Trophoblast cell (in vitro differentiated cells and primary cell): ENCODE data around the gene PBX1.
A peak's percentile ranks its signal among the peaks of the same experiment; 100 is the strongest.

Experiments
- DNase-seq, 2 donors: peaks; one replicate each; pipeline ENCODE4 v3.0.0-alpha.2; 2016
- H2AFZ ChIP-seq: 2 replicates; pipeline ENCODE4 v1.6.1; 2013; ENCODE audit warnings: low read length, moderate library complexity, mild to moderate bottlenecking; ENCODE audit not compliant: insufficient read depth, poor library complexity
- H2AK5ac ChIP-seq: 2 replicates; pipeline ENCODE4 v1.6.1; 2013; ENCODE audit warnings: mild to moderate bottlenecking, low read length
- H2BK120ac ChIP-seq: 2 replicates; pipeline ENCODE4 v1.6.1; 2013; ENCODE audit warnings: low read length, mild to moderate bottlenecking, moderate library complexity; ENCODE audit not compliant: insufficient read depth, poor library complexity
- H2BK12ac ChIP-seq: 2 replicates; pipeline ENCODE4 v1.6.1; 2013; ENCODE audit warnings: mild to moderate bottlenecking, low read length, moderate library complexity
- H2BK5ac ChIP-seq: 2 replicates; pipeline ENCODE4 v1.6.1; 2013; ENCODE audit warnings: low read length, low read depth, moderate library complexity, mild to moderate bottlenecking; ENCODE audit not compliant: poor library complexity
- H3K14ac ChIP-seq: 2 replicates; pipeline ENCODE4 v1.6.1; 2013; ENCODE audit warnings: mild to moderate bottlenecking, low read length
- H3K18ac ChIP-seq: 2 replicates; pipeline ENCODE4 v1.6.1; 2013; ENCODE audit warnings: mild to moderate bottlenecking, low read length
- H3K23ac ChIP-seq: 2 replicates; pipeline ENCODE4 v1.6.1; 2013; ENCODE audit warnings: low read length
- H3K27ac ChIP-seq: 2 replicates; pipeline ENCODE4 v1.5.1; 2013; ENCODE audit warnings: low read depth, mild to moderate bottlenecking, inconsistent platforms, low read length, moderate library complexity
- H3K27me3 ChIP-seq: 2 replicates; pipeline ENCODE4 v1.6.1; 2013; ENCODE audit warnings: inconsistent platforms, mild to moderate bottlenecking, low read length, moderate library complexity; ENCODE audit not compliant: insufficient read depth
- H3K36me3 ChIP-seq, 2 experiments: 1 replicate in 1 of 2; 2 replicates in 1 of 2; pipeline ENCODE4 v1.6.1; 2013; ENCODE audit warnings: low read length in 2 of 2, mild to moderate bottlenecking in 2 of 2, moderate library complexity in 1 of 2; ENCODE audit not compliant: insufficient read depth in 2 of 2, control insufficient read depth in 1 of 2
- H3K4ac ChIP-seq: 2 replicates; pipeline ENCODE4 v1.6.1; 2013; ENCODE audit warnings: low read depth, mild to moderate bottlenecking, low read length, moderate library complexity
- H3K4me1 ChIP-seq, 2 experiments: 1 replicate in 1 of 2; 2 replicates in 1 of 2; pipeline ENCODE4 v1.6.1; 2013; ENCODE audit warnings: low read length in 2 of 2, mild to moderate bottlenecking in 2 of 2, moderate library complexity in 1 of 2; ENCODE audit not compliant: insufficient read depth in 2 of 2, control insufficient read depth in 1 of 2
- H3K4me2 ChIP-seq: 2 replicates; pipeline ENCODE4 v1.6.1; 2013; ENCODE audit warnings: inconsistent platforms, mild to moderate bottlenecking, low read length, moderate library complexity
- H3K4me3 ChIP-seq: 2 replicates; pipeline ENCODE4 v1.5.1; 2013; ENCODE audit warnings: mild to moderate bottlenecking, low read depth, low read length, inconsistent platforms
- H3K79me1 ChIP-seq: one replicate; pipeline ENCODE4 v1.6.1; 2013; ENCODE audit warnings: low read length
- H3K79me2 ChIP-seq: 2 replicates; pipeline ENCODE4 v1.6.1; 2013; ENCODE audit warnings: low read length, mild to moderate bottlenecking; ENCODE audit not compliant: control insufficient read depth, insufficient read depth, poor library complexity
- H3K9ac ChIP-seq: 2 replicates; pipeline ENCODE4 v1.6.1; 2013; ENCODE audit warnings: mild to moderate bottlenecking, low read length
- H3K9me3 ChIP-seq: 2 replicates; pipeline ENCODE4 v1.6.1; 2013; ENCODE audit warnings: low read depth, mild to moderate bottlenecking, control low read depth, inconsistent platforms, low read length; ENCODE audit not compliant: insufficient read depth
- H4K12ac ChIP-seq: 2 replicates; pipeline ENCODE4 v1.6.1; 2013; ENCODE audit warnings: low read depth, mild to moderate bottlenecking, low read length, moderate library complexity
- H4K8ac ChIP-seq: 2 replicates; pipeline ENCODE4 v1.6.1; 2013; ENCODE audit warnings: low read depth, mild to moderate bottlenecking, low read length, moderate library complexity
- H4K91ac ChIP-seq: one replicate; pipeline ENCODE4 v1.6.1; 2013; ENCODE audit warnings: low read depth, mild to moderate bottlenecking, low read length, moderate library complexity
- WGBS: extraction: QIAGEN DNeasy Blood & Tissue Kit; methylation state at CpG from one replicate; pipeline ENCODE4 v1.1.7; 2013; ENCODE audit warnings: missing lambda C conversion rate; ENCODE audit not compliant: insufficient read length, insufficient coverage; ENCODE audit errors: extremely low coverage; 5-methylcytosine and 5-hydroxymethylcytosine counted together

Gene PBX1

DNA sequence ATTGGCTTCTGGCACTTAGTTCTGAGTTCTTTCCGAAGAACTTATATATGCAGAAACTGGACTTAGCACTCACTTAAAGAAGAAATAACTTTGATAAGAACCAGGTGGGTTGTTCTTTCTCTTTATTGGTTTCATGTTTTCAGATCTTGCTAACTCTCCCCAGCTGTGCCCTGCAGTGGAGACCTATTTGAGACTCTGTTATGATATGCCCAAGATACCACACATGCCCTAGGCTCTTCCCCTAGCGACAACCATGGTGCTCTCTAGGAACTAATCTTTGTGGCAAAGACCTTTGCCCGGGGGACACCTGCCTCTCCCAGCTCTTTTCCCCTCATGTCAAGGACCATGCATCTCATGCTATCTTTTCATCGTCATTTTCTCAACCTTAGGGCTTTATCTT lies 128.8 kb downstream of the PBX1 start:
- H2BK5ac ChIP-seq, result no peak overlapping the region

DNA sequence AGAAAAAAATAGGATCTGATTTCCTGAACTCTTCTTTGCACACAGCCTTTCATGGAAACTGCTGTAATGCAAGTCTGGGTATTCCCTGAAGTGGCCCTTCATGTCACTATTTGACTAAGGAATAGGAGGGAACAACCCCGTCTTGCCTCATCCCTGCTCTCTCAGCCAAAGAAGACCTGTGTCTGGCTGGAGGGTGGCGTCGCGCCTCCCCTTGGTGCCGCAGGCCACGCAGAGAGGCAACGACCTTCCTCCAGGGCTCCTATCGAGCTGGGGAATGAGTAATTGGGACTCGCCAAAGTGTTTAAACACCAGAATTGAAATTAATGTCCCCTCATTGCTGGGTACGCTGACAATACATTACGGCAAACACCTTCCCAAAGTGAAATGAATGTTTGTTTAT lies 129.8 kb downstream of the PBX1 start:
- Histone ChIP-seq H3K18ac (peak overlapping the region; percentile 23), H2AK5ac (no peak overlapping the region), H3K4me3 (no peak overlapping the region), H4K91ac (peak overlapping the region; percentile 50), H2AFZ (no peak overlapping the region), H3K14ac (peak overlapping the region; percentile 1), H3K23ac (no peak overlapping the region), H3K36me3 (peaks cover 0 to 2% of the 10 kb centered on the region in 2 experiments), H2BK5ac (no peak overlapping the region), H3K4ac (no peak overlapping the region), H2BK120ac (no peak overlapping the region), H3K79me2 (peaks cover 3% of the 10 kb centered on the region), H3K79me1 (peaks cover 18% of the 10 kb centered on the region), H3K27me3 (no peaks in the 10 kb centered on the region), H3K4me1 (peaks cover 2 to 19% of the 10 kb centered on the region in 2 experiments), H2BK12ac (no peak overlapping the region), H3K9ac (no peak overlapping the region), H3K27ac (no peak overlapping the region), H3K4me2 (no peak overlapping the region), H4K12ac (no peak overlapping the region), H4K8ac (peak overlapping the region; percentile 1), H3K9me3 (no peaks in the 10 kb centered on the region)
- peak; percentile 42 to 44 for DNase-seq
- WGBS, result no CpG with 5 or more reads among the region's 11 CpGs

More for the DNA sequence above, 128.8 kb downstream of the PBX1 start:
- Histone ChIP-seq H3K36me3 (peaks cover 0 to 2% of the 10 kb centered on the region in 2 experiments), H2AK5ac (no peak overlapping the region), H3K4me3 (no peak overlapping the region), H3K79me1 (peaks cover 23% of the 10 kb centered on the region), H2BK12ac (no peak overlapping the region), H2BK120ac (no peak overlapping the region), H3K14ac (no peak overlapping the region), H3K4me2 (no peak overlapping the region), H3K27ac (no peak overlapping the region), H3K4ac (no peak overlapping the region), H2AFZ (no peak overlapping the region), H3K79me2 (peaks cover 4% of the 10 kb centered on the region), H3K4me1 (peaks cover 4 to 23% of the 10 kb centered on the region in 2 experiments), H4K8ac (peak overlapping the region; percentile 43), H3K9ac (no peak overlapping the region), H3K23ac (no peak overlapping the region), H4K91ac (peak overlapping the region; percentile 51), H4K12ac (no peak overlapping the region), H3K9me3 (no peaks in the 10 kb centered on the region), H3K18ac (peak overlapping the region; percentile 17), H3K27me3 (no peaks in the 10 kb centered on the region)
- DNase-seq, result no peak
- WGBS, result no CpG with 5 or more reads among the region's 4 CpGs

DNA sequence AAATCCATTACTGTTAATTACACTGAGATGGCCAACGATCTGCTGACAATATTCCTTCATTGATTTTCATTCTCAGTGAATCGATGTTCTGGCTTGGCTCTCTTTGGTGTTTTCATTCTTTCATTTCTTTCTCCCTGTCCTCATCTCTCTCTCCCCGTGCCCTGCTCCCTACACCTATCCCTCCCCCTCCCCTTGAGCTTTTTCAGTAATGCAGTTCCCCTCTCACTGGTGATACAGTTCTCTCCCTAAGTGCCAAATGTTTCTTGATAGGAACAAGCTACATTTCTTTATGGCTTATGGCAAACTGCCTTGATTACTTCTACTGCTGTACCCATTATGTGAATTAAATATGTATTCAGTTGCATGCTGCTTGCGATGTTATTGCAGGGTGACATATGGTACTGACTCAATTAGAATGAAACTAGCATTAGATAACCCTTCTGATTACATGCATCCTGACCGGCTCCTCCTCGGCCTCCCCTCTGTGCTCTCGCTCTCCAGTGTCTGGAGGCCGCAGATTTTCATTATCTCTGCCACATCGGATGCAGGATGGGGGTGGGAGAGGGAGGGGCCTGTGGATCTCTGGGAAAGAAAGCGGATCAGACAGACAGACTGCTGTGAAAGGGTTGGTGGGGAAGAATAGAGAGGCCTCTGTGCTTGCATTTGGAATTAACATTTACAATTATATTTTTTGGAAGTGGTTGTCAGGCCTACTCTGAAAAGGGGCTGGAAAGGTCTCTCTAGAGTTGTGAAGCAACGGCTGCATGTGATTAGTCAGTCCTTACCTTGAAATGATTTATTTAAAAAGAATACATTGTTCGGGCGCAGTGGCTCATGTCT lies 130.9 kb downstream of the PBX1 start:
- peaks cover 1% of the 10 kb centered on the region for H3K79me2 ChIP-seq
- H4K8ac ChIP-seq, result no peak overlapping the region
- H3K9ac ChIP-seq, result no peak overlapping the region
- H2BK12ac ChIP-seq, result peak overlapping the region; percentile 63
- H3K79me1 ChIP-seq, result peaks cover 16% of the 10 kb centered on the region
- H3K27me3 ChIP-seq, result no peaks in the 10 kb centered on the region
- peak overlapping the region; percentile 49 for H2BK5ac ChIP-seq
- H3K18ac ChIP-seq, result no peak overlapping the region
- no peaks in the 10 kb centered on the region for H3K9me3 ChIP-seq
- H2BK120ac ChIP-seq, result no peak overlapping the region
- H3K4me3 ChIP-seq, result no peak overlapping the region
- no peak overlapping the region for H4K91ac ChIP-seq
- H3K27ac ChIP-seq, result peak overlapping the region; percentile 12
- H4K12ac ChIP-seq, result no peak overlapping the region
- DNase-seq, result no peak
- H3K4me1 ChIP-seq, result peaks cover 0 to 17% of the 10 kb centered on the region in 2 experiments
- WGBS, result no CpG with 5 or more reads among the region's 13 CpGs
- H2AFZ ChIP-seq, result no peak overlapping the region
- H3K14ac ChIP-seq, result no peak overlapping the region
- peaks cover 0 to 5% of the 10 kb centered on the region in 2 experiments for H3K36me3 ChIP-seq
- H3K4ac ChIP-seq, result no peak overlapping the region
- H3K4me2 ChIP-seq, result no peak overlapping the region
- no peak overlapping the region for H3K23ac ChIP-seq
- H2AK5ac ChIP-seq, result no peak overlapping the region

DNA sequence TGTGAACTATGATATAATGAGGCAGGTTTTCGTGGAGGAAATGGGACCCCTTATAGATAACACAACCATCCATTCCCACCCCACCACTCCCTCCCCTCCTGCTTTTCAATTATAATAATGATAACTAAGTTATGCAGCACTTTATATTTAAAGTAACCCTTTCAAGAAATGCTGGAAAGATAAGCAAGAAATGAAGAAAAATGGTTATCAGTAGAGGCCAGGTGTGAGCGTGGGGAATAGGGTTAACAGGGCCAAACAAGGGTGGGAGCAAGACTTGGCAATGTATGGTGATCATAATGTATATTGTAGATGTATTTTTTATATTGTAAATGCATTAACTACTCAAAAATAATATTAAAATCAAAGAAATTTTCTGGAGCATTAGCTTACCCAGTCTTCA lies 133.4 kb downstream of the PBX1 start:
- Histone ChIP-seq H3K9me3 (no peaks in the 10 kb centered on the region), H3K27me3 (no peaks in the 10 kb centered on the region), H3K79me2 (no peaks in the 10 kb centered on the region), H3K4me3 (no peak overlapping the region), H2AK5ac (no peak overlapping the region), H3K18ac (no peak overlapping the region), H3K14ac (no peak overlapping the region), H2BK12ac (no peak overlapping the region), H3K23ac (no peak overlapping the region), H2BK5ac (no peak overlapping the region), H3K4me1 (peaks cover 0 to 11% of the 10 kb centered on the region in 2 experiments), H4K12ac (no peak overlapping the region), H3K9ac (no peak overlapping the region), H3K36me3 (peaks cover 0 to 5% of the 10 kb centered on the region in 2 experiments), H3K4ac (no peak overlapping the region), H2BK120ac (no peak overlapping the region), H3K79me1 (peaks cover 5% of the 10 kb centered on the region), H4K91ac (no peak overlapping the region), H3K27ac (no peak overlapping the region), H4K8ac (no peak overlapping the region), H3K4me2 (no peak overlapping the region), H2AFZ (no peak overlapping the region)
- WGBS, result no CpG with 5 or more reads among the region's 2 CpGs
- DNase-seq, result no peak
